HEK293 (cell line): ENCODE data around the gene MLX.

ENCODE experiments used
- BCL6B ChIP-seq: fragments of 450-650 bp; formaldehyde crosslinking; IDR thresholded peaks from 2 replicates; pipeline ENCODE4 v1.5.1; 2017; ENCODE audit warnings: missing biosample characterization, missing genetic modification characterization
- GFI1B ChIP-seq: fragments of 450-650 bp; formaldehyde crosslinking; IDR thresholded peaks from 2 replicates; pipeline ENCODE4 v1.5.1; 2016; ENCODE audit warnings: missing biosample characterization, missing genetic modification characterization
- GLI4 ChIP-seq: fragments of 450-650 bp; formaldehyde crosslinking; IDR thresholded peaks from 2 replicates; pipeline ENCODE4 v1.5.1; 2016; ENCODE audit warnings: missing biosample characterization, missing genetic modification characterization
- HOXD13 ChIP-seq: sonication (generic); formaldehyde crosslinking; IDR thresholded peaks from 2 replicates; pipeline ENCODE4 v1.8.0; 2022; ENCODE audit warnings: missing genetic modification reagents, borderline replicate concordance
- INSM2 ChIP-seq: fragments of 450-650 bp; formaldehyde crosslinking; IDR thresholded peaks from 2 replicates; pipeline ENCODE4 v1.5.1; 2016; ENCODE audit warnings: missing biosample characterization, missing genetic modification characterization
- KLF1 ChIP-seq: fragments of 450-650 bp; formaldehyde crosslinking; IDR thresholded peaks from 2 replicates; pipeline ENCODE4 v1.5.1; 2016; ENCODE audit warnings: missing biosample characterization, missing genetic modification characterization
- KLF7 ChIP-seq: fragments of 450-650 bp; formaldehyde crosslinking; IDR thresholded peaks from 2 replicates; pipeline ENCODE4 v1.5.1; 2016; ENCODE audit warnings: missing biosample characterization, missing genetic modification characterization, borderline replicate concordance
- PRDM10 ChIP-seq: fragments of 450-650 bp; formaldehyde crosslinking; IDR thresholded peaks from 2 replicates; pipeline ENCODE4 v1.5.1; 2016; ENCODE audit warnings: missing biosample characterization, missing genetic modification characterization
- PRDM6 ChIP-seq: fragments of 450-650 bp; formaldehyde crosslinking; IDR thresholded peaks from 2 replicates; pipeline ENCODE4 v1.5.1; 2017; ENCODE audit warnings: missing biosample characterization, missing genetic modification characterization
- SP7 ChIP-seq: fragments of 450-650 bp; formaldehyde crosslinking; IDR thresholded peaks from 2 replicates; pipeline ENCODE4 v1.5.1; 2016; ENCODE audit warnings: missing biosample characterization, missing genetic modification characterization
- YY2 ChIP-seq: fragments of 450-650 bp; formaldehyde crosslinking; IDR thresholded peaks from 2 replicates; pipeline ENCODE4 v1.5.1; 2016; ENCODE audit warnings: missing biosample characterization, missing genetic modification characterization
- ZBTB11 ChIP-seq: fragments of 450-650 bp; formaldehyde crosslinking; conservative IDR thresholded peaks from 2 replicates; pipeline ENCODE4 v1.5.1; 2016; ENCODE audit warnings: low read depth, missing biosample characterization, missing genetic modification characterization
- ZBTB21 ChIP-seq: fragments of 450-650 bp; formaldehyde crosslinking; IDR thresholded peaks from 2 replicates; pipeline ENCODE4 v1.5.1; 2017; ENCODE audit warnings: missing biosample characterization, missing genetic modification characterization
- ZBTB48 ChIP-seq: fragments of 450-650 bp; formaldehyde crosslinking; IDR thresholded peaks from 2 replicates; pipeline ENCODE4 v1.5.1; 2016; ENCODE audit warnings: missing biosample characterization, missing genetic modification characterization
- ZBTB7A ChIP-seq: fragments of 450-650 bp; formaldehyde crosslinking; IDR thresholded peaks from 2 replicates; pipeline ENCODE4 v1.5.1; 2016; ENCODE audit warnings: low read depth, missing biosample characterization, missing genetic modification characterization
- ZNF112 ChIP-seq: fragments of 450-650 bp; formaldehyde crosslinking; IDR thresholded peaks from 2 replicates; pipeline ENCODE4 v1.5.0; 2017; ENCODE audit warnings: missing biosample characterization, missing genetic modification characterization
- ZNF138 ChIP-seq: fragments of 450-650 bp; formaldehyde crosslinking; IDR thresholded peaks from 2 replicates; pipeline ENCODE4 v1.5.1; 2016; ENCODE audit warnings: missing biosample characterization, missing genetic modification characterization, borderline replicate concordance
- ZNF202 ChIP-seq: fragments of 450-650 bp; formaldehyde crosslinking; IDR thresholded peaks from 2 replicates; pipeline ENCODE4 v1.5.1; 2016; ENCODE audit warnings: missing biosample characterization, missing genetic modification characterization, borderline replicate concordance
- ZNF335 ChIP-seq: fragments of 450-650 bp; formaldehyde crosslinking; conservative IDR thresholded peaks from 2 replicates; pipeline ENCODE4 v1.5.1; 2016; ENCODE audit warnings: missing biosample characterization, missing genetic modification characterization
- ZNF530 ChIP-seq: fragments of 450-650 bp; formaldehyde crosslinking; IDR thresholded peaks from 2 replicates; pipeline ENCODE4 v1.5.1; 2016; ENCODE audit warnings: low read depth, missing biosample characterization, missing genetic modification characterization
- ZNF544 ChIP-seq: fragments of 450-650 bp; formaldehyde crosslinking; IDR thresholded peaks from 2 replicates; pipeline ENCODE4 v1.5.0; 2017; ENCODE audit warnings: missing biosample characterization, missing genetic modification characterization
- ZNF571 ChIP-seq: fragments of 450-650 bp; formaldehyde crosslinking; IDR thresholded peaks from 2 replicates; pipeline ENCODE4 v1.5.0; 2017; ENCODE audit warnings: missing biosample characterization, missing genetic modification characterization
- ZNF580 ChIP-seq: fragments of 450-650 bp; formaldehyde crosslinking; IDR thresholded peaks from 2 replicates; pipeline ENCODE4 v1.5.1; 2016; ENCODE audit warnings: missing biosample characterization, missing genetic modification characterization
- ZNF624 ChIP-seq: fragments of 450-650 bp; formaldehyde crosslinking; IDR thresholded peaks from 2 replicates; pipeline ENCODE4 v1.5.1; 2017; ENCODE audit warnings: missing biosample characterization, missing genetic modification characterization
- ZNF677 ChIP-seq: fragments of 450-650 bp; IDR thresholded peaks from 2 replicates; pipeline ENCODE4 v1.5.0; 2018; ENCODE audit warnings: missing biosample characterization, mild to moderate bottlenecking, missing genetic modification characterization, moderate library complexity
- ZNF776 ChIP-seq: fragments of 450-650 bp; formaldehyde crosslinking; IDR thresholded peaks from 2 replicates; pipeline ENCODE4 v1.5.0; 2017; ENCODE audit warnings: missing biosample characterization, missing genetic modification characterization, borderline replicate concordance
- ZNF792 ChIP-seq: fragments of 450-650 bp; formaldehyde crosslinking; IDR thresholded peaks from 2 replicates; pipeline ENCODE4 v1.5.1; 2016; ENCODE audit warnings: missing biosample characterization, missing genetic modification characterization
- ZNF830 ChIP-seq: fragments of 450-650 bp; IDR thresholded peaks from 2 replicates; pipeline ENCODE4 v1.5.0; 2018; ENCODE audit warnings: missing biosample characterization, missing genetic modification characterization, low read depth, mild to moderate bottlenecking, moderate library complexity
- ZNF837 ChIP-seq: fragments of 450-650 bp; formaldehyde crosslinking; IDR thresholded peaks from 2 replicates; pipeline ENCODE4 v1.5.1; 2016; ENCODE audit warnings: missing biosample characterization, missing genetic modification characterization
- ZSCAN16 ChIP-seq: fragments of 450-650 bp; formaldehyde crosslinking; IDR thresholded peaks from 2 replicates; pipeline ENCODE4 v1.5.1; 2016; ENCODE audit warnings: missing biosample characterization, missing genetic modification characterization

The MLX gene

GRCh38 chr17:42559075-42559474 is 7.8 kb upstream of the MLX start (continued):
- TF ChIP-seq YY2 (tag by site-specific recombination) (no peak), ZNF335 (tag by site-specific recombination) (no peak), ZNF544 (tag by site-specific recombination) (no peak), ZNF776 (tag by site-specific recombination) (no peak), ZNF830 (tag by site-specific recombination) (no peak), ZNF792 (tag by site-specific recombination) (no peak), SP7 (tag by site-specific recombination) (0 out of 2 replicates have a peak, but pooled peaks have one; percentile 13), KLF1 (tag by site-specific recombination) (peak; percentile 79), ZSCAN16 (tag by site-specific recombination) (no peak), GLI4 (tag by site-specific recombination) (no peak), ZNF677 (tag by site-specific recombination) (no peak), ZBTB48 (tag by site-specific recombination) (no peak), ZBTB11 (no peak), INSM2 (tag by site-specific recombination) (no peak), HOXD13 (CRISPR knock-in tag) (no peak), BCL6B (no peak), ZNF138 (no peak), ZNF837 (no peak), ZBTB7A (no peak), PRDM6 (tag by site-specific recombination) (no peak), PRDM10 (peak; percentile 55; the same call in 1 of the 2 replicates), KLF7 (0 out of 2 replicates have a peak, but pooled peaks have one; percentile 46), GFI1B (tag by site-specific recombination) (no peak), ZNF112 (no peak), ZNF571 (tag by site-specific recombination) (no peak), ZNF580 (tag by site-specific recombination) (no peak), ZNF624 (tag by site-specific recombination) (no peak), ZNF202 (tag by site-specific recombination) (no peak), ZNF530 (tag by site-specific recombination) (no peak), ZBTB21 (tag by site-specific recombination) (no peak)
